ENCODE results near the gene RNF10.
"Not testable (repeated sequence)": the region's sequence is repeated elsewhere in the genome, so short reads cannot be mapped to it uniquely, and the experiment has no call there.

Gene RNF10

DNA sequence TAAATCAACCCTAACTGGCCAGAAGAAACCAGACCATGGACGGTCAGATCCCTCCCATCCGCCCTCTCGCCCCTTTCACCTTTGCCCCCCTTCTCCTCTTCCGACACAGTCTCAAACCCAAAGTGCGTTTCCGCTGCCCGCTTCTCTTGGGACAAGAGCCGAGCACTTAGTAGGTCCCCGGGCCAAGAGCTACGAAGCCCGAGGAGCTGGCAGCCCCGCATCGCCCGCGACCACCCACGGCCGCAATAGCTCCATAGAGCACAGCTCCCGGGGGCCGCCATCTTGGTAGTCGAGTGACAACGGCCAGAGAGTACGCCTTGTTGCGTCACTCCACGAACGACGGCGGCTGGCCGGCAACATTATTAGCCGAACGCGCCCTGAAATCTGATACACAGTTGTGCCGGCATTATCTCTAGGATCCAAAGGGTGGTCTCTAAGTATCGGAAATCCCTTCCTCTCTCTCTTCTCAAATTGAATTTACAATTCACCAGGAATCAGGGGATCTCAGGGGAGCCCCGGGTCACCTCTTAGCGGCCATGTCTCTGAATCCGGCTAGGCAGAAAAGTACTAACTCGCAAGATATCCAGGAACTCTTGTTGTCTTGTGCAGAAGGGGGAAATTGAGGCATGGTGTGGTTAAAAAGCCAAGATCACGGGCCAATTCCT lies 5.2 kb upstream of the RNF10 start, which contains the start of gene COQ5:
COQ5 (minus strand) TSS at position 298 of the 665 bp plus-strand sequence; CDS start at position 281, 17 bp downstream.
- DNase-seq (ENCODE audit: low spot score), result peak; percentile 92

GRCh38 chr12:120529641-120530417 lies 4.3 kb upstream of the RNF10 start:
- DNase-seq (ENCODE audit: low spot score), result peak; percentile 56

- DNase-seq (ENCODE audit: low spot score), result not testable (repeated sequence)
Observed at GRCh38 chr12:120530418-120530761, 3.8 kb upstream of the RNF10 start.

- no peak for DNase-seq (ENCODE audit: low spot score)
Observed at GRCh38 chr12:120532701-120533238, 1.4 kb upstream of the RNF10 start.

DNA sequence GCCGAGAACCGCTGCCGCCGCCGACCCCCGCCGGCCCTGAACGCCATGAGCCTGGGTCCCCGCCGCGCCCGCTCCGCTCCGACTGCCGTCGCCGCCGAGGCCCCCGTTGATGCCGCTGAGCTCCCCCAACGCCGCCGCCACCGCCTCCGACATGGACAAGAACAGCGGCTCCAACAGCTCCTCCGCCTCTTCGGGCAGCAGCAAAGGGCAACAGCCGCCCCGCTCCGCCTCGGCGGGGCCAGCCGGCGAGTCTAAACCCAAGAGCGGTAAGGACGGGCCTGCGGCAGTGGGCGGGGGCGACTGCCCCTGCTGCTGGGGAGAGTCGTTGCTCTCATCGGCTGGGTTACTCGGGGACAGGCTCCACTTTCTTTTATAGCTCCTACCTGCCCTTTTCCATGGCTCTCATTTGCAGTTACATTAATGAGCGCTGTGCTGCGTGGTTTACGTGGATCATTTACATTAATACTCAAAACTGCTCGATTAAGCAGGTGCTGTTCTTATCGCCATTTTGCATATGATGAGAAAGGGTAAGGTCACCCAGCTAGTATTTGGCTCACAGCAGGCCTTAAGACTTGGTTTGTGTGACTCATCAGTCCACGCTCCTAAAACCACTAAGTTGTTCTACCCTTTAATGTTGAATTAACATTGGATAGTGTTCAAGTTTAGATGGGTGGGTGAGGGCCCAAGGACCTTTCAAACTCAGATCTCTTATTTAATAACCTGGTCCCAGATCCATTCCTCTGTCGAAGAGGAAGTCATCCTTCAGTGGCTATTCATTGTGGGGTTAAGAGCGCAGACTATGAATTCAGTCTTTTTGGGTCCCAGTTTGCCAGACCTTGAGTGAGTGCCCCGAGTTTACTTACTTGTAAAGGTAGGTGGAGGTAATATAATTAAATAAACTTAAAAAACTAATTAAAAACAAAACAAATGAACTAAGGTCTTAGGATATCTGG lies 823 bp downstream of the RNF10 start:
- DNase-seq (ENCODE audit: low spot score), result peak; percentile 69

GRCh38 chr12:120536064-120536791 lies 2.1 kb downstream of the RNF10 start:
- no peak for DNase-seq (ENCODE audit: low spot score)

DNA sequence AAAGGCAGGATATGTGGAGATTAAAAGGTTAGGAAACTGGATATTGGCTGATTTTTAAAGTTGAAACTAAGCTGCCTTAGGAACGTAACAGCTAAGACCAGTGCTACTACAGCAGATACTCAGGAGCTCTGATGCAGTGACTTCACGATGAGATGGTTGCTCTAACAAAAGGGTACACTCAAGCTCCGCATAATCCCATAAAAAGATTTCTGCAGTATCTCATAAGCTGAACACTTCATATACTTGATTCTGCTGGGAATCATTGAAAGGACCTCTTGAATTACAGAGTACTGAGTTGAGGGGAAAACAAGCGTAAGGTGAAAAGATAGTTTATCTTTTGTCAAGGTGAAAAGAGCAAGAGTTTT lies 3.7 kb downstream of the RNF10 start:
- DNase-seq (ENCODE audit: low spot score), result no peak

DNA sequence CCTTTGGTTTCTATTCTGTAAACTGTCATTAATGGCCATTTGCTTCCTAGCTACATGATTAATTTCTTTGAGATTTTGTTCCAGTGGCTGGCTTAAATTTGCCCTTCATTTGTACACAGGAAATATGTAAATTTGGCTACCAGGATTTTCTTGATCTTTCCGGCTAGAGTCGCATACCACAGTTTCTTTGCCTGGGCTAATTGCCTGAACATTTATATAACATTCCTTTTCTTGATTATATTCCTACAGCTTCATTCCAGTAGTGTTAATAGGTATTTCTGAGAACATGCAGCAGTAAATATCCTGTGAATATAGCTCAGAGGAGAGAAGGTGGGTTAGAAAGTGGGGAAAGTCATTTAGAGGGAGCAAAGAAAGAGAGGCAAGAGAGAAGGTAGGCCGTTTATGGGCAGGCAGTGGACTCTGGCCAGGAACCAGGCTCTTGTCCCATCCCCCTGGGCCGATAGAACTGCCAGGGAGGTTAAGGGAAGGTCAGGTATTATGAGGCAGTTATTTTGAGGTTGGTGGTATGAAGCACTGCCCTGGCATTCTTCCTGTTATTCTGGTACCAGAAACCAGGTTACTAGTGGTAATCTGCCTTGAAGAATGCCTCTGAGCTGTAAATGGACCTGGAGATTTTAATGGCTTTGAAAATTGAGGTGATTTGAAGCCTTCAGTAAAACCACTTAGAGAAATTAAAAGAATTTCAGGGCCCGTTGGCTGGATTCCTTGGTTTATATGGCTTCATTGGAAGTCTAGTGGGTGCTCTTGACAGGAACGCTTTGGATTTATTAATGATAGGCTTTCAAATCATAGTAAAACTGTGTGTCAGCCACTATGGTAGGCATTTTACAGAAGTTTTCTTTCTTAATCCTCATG lies 4.4 kb downstream of the RNF10 start:
- peak; percentile 40 for DNase-seq (ENCODE audit: low spot score)

DNA sequence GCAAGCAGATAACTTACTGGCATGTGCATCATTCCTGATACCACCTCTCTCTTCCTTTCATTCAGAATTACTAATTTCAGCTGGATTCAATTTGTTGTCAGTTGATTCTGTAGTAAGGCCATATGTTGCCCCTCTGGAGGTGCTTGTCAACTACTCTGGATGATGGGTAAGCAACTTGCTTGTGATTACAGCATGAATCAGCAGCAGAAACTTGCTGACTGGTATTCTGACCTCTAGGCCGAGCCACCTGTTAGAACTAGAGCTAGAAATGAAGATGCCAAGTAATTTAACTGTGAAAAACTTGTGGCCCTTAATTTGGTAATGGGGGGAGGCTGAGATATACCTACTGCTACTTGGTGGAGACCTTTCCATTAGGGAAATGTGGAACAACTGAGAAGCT lies 5.1 kb downstream of the RNF10 start:
- no peak for DNase-seq (ENCODE audit: low spot score)

- peak; percentile 44 for DNase-seq (ENCODE audit: low spot score)
Observed at GRCh38 chr12:120540445-120540844, 6.3 kb downstream of the RNF10 start.

GRCh38 chr12:120542166-120542565 lies 8.0 kb downstream of the RNF10 start:
- no peak for DNase-seq (ENCODE audit: low spot score)

DNA sequence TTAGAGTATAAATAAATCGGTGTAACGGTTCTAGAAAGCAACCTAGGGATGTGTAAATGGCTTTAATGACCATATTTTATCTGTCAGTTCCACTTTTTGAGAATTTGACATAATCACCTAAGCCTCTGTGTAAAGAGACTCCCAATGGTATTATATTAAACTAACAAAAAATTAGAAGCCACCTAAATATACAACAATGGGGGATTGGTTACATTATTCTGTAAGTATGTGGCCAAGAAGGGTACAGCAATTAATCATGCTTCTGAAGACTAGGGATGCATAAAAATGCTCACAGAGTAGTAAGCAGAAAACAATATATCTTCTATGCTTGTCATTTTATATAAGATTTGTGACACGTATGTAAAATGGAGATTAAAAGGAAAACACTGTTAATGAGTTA lies 10.5 kb downstream of the RNF10 start:
- DNase-seq (ENCODE audit: low spot score), result no peak

GRCh38 chr12:120546050-120546386 lies 11.9 kb downstream of the RNF10 start:
- DNase-seq (ENCODE audit: low spot score), result no peak

GRCh38 chr12:120554678-120555077 lies 20.5 kb downstream of the RNF10 start:
- DNase-seq (ENCODE audit: low spot score), result no peak

- no peak for DNase-seq (ENCODE audit: low spot score)
Observed at GRCh38 chr12:120557589-120557988, 23.4 kb downstream of the RNF10 start.

- no peak for DNase-seq (ENCODE audit: low spot score)
Observed at GRCh38 chr12:120562906-120563305, 28.8 kb downstream of the RNF10 start.

DNA sequence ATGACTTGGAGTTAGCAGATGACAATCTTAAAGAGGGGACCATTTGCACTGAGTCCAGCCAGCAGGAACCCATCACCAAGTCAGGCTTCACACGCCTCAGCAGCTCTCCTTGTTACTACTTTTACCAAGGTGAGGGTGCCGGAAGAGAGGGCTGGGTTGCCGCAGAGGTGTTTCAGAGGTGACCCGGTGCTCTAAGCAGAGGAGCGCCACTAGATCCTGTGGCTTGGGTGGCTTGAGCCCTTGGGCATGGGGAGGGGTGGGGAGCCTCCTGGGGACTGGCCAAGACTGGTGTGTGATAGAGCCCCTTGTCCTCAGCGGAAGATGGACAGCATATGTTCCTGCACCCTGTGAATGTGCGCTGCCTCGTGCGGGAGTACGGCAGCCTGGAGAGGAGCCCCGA lies 29.3 kb downstream of the RNF10 start:
- DNase-seq (ENCODE audit: low spot score), result no peak

GRCh38 chr12:120571299-120571698 lies 37.1 kb downstream of the RNF10 start:
- DNase-seq (ENCODE audit: low spot score), result no peak

DNA sequence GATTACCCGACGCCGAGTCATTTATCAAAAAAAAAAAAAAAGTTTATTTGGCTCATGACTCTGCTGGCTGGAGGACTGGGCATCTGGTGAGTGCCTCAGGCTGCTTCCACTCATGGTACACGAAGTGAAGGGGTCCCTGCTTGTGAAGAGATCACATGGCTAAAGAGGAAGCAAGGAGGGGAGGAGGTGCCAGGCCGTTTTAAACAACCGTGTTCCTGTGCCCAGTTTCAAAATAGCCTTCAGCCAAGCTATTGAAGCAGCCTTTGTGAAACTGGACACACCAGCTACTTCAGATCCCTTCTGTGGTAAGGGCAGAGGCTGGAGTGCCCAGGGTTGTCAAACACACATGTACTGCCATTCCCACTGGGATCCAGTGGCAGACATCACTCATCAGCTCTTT lies 39.4 kb downstream of the RNF10 start:
- DNase-seq (ENCODE audit: low spot score), result no peak

DNA sequence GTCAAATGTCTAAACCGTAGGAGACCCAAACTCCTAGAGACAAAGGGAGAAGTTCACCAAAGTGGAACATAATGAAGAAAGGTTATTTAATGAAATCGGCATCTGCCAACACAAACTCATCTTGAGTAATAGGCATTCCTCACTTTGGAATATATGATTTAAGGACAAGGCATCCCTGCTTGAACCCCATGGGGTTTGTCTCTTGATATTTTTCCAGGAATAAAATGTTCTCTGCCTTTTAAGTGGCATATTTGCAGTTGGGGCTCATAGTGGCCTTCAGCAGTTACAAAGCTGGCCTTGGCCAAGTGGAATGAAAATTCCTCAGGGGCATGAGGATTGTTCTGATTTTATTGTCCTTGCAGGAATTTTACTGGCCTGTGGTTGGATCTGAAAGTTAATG lies 40.0 kb downstream of the RNF10 start:
- no peak for DNase-seq (ENCODE audit: low spot score)

GRCh38 chr12:120579179-120579578 lies 45.0 kb downstream of the RNF10 start:
- DNase-seq (ENCODE audit: low spot score), result no peak
